Skeletal muscle cell (primary cell): ENCODE measurements around the gene PLXDC2.
"Not testable (repeated sequence)": the region's sequence is repeated elsewhere in the genome, so short reads cannot be mapped to it uniquely, and the experiment has no call there.

Experiments used
- DNase-seq: peaks from one replicate; pipeline ENCODE4 v3.0.0-alpha.2; 2010; ENCODE audit warnings: low read depth
- H3K4me3 ChIP-seq: 2 replicates; pipeline ENCODE4 v1.5.1; 2011; ENCODE audit warnings: low read depth, mild to moderate bottlenecking, control low read depth, low read length, moderate library complexity

The PLXDC2 gene

GRCh38 chr10:19816411-19817230 lies at the start of gene PLXDC2:
Gene PLXDC2 (plus strand): TSS chr10:19816432.
- no peak for DNase-seq
- peak within 1 kb of the TSS; percentile 60 for H3K4me3 ChIP-seq

GRCh38 chr10:19767876-19768275 lies 48.4 kb upstream of the PLXDC2 start:
- no peak for DNase-seq
- no peak overlapping the region for H3K4me3 ChIP-seq

DNA sequence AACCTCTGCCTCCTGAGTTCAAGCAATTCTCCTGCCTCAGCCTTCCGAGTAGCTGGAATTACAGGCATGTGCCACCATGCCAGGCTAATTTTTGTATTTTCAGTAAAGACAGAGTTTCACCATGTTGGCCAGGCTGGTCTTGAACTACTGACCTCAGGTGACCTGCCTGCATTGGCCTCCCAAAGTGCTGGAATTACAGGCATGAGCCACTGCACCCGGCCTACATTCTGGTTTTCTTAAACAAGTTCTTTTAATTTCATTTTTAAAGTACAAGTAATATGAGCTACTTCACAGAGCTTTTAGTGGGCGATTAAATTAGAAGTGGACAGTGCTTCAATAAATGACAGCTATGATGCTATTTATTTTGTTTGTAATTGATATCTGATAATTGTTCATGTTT lies 46.4 kb upstream of the PLXDC2 start:
- H3K4me3 ChIP-seq, DNase-seq: not testable (repeated sequence)

- H3K4me3 ChIP-seq = no peak overlapping the region
- DNase-seq = no peak
Measured at GRCh38 chr10:19772972-19773371, 43.3 kb upstream of the PLXDC2 start.

DNA sequence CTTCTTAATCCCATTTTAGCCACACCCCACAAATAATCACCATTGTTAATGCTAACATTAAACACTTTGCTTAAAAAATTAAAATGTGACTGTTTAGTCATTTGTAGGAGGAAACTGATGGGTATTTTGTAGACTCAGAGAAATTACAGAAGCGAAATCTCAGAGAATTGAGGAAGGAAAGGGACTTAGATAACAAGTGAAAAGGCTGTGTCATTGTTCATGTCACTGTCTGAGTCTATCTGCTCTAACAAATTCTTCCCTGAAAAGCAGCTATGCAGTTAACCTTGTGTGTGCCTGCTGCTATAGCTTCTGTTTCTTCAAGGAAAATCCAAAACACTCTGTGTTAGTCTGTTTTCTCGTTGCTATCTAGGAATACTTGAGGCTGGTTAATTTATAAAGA lies 40.9 kb upstream of the PLXDC2 start:
- no peak for DNase-seq
- no peak overlapping the region for H3K4me3 ChIP-seq

DNA sequence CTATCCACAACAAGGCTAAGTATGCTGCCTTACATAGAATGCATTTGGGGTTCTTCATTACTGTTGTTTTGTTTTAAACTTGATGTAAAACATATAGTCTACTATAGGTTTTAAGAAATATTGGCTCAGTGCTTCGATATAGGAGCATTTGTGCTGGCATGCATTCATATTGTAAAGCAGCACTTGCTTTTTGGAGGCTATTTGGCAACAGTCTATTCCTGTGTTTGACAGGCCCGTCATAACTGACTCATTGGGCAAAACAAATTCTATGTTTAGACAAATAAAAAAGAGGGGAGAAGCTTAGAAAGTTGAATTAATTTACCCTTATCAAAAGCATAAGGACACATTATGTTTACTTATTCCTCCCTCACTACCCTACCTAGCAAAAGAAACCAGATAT lies 38.4 kb upstream of the PLXDC2 start:
- no peak overlapping the region for H3K4me3 ChIP-seq
- no peak for DNase-seq

DNA sequence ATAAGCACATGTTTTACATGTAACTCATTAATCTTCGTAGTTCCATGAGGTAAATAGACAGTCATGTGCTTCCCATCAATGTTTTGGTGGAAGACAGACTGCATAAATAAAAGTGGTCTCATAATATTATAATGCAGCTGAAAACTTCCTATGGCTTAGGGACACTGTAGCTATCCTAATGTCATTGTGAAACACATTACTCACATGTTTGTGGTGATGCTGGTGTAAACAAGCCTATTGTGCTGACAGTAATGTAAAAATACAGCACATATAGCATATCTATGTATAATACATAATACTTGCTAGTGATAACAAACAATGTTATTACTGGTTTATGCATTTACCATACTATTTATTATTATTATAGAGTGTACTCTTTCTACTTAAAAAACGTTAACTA lies 37.2 kb upstream of the PLXDC2 start:
- H3K4me3 ChIP-seq = no peak overlapping the region
- DNase-seq = no peak

- no peak for DNase-seq
- H3K4me3 ChIP-seq = no peak overlapping the region
Measured at GRCh38 chr10:19782430-19783089, 33.7 kb upstream of the PLXDC2 start.

DNA sequence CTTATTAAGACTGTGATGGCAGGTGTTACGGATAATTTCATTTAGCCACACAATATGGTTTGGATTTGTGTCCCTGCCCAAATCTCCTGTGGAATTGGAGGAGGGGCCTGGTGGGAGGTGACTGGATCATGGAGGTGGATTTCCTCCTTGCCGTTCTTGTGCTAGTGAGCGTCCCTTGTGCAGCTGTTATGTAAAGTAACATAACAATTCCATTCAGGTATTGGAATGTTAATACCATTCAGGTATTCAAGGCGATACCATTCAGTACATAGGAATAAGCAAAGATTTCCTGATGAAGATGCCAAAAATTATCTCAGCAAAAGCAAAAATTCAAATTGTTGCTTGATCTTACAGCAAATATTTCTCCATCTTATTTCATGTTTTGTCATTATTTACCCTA lies 32.5 kb upstream of the PLXDC2 start:
- no peak overlapping the region for H3K4me3 ChIP-seq
- no peak for DNase-seq

- DNase-seq = no peak
- H3K4me3 ChIP-seq = no peak overlapping the region
Measured at GRCh38 chr10:19785366-19785765, 30.9 kb upstream of the PLXDC2 start.

- DNase-seq = peak; percentile 7
- no peak overlapping the region for H3K4me3 ChIP-seq
Measured at GRCh38 chr10:19788075-19788686, 28.1 kb upstream of the PLXDC2 start.

DNA sequence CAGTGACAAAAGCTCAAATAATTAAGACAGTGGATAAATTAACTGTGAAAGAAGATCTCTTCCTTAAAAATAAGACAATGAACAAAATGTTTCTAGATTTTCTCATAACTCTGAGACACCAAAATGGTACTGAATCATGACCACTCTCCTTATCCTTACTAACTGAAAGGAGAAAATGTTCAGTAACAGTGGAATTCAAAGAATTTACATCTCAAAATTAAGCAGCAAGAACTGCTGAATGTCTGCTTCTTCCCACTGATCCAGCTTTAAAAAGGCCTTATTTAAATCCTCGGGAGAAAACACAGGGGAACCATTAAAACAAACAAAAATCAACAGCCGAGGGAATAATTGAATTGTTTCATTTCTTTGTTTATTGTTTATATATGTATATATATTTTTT lies 27.3 kb upstream of the PLXDC2 start:
- no peak overlapping the region for H3K4me3 ChIP-seq
- no peak for DNase-seq

DNA sequence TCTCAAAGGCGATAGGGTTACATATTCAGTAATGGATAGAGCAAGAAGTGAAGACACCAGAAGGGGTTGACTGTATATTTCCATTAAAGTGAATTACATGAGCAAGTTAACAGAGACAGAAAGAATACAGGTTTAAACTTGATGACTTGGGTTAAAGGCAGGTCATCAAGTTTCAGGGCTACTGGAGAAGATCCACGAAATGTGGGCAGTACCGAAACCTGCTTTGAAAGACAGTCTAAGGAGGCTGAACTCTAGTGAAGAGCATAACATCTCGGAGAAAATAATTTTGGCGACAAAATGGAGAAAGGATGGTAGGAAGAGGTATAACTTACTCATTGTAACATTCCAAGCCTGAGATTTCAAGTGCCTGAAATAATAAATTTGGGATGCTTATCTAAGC lies 26.6 kb upstream of the PLXDC2 start:
- no peak overlapping the region for H3K4me3 ChIP-seq
- no peak for DNase-seq

DNA sequence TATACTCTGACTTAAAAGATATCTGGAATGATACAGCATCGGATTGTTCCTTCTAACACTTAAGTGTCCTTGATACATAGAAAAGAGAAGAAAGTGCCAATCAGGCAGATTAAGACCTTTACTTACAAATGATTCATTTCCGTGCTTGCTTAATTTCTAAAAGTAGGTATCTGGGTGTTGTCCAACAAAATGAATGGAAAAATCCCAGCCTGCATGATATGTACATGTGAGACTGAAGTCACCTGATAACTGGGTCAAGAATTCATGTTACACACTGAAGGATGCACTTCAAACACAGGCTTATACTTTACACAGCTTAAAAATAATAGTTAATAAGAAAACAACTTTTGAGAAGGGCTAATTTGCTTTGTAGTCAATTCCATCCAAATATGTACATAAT lies 25.2 kb upstream of the PLXDC2 start:
- DNase-seq = no peak
- H3K4me3 ChIP-seq = no peak overlapping the region

DNA sequence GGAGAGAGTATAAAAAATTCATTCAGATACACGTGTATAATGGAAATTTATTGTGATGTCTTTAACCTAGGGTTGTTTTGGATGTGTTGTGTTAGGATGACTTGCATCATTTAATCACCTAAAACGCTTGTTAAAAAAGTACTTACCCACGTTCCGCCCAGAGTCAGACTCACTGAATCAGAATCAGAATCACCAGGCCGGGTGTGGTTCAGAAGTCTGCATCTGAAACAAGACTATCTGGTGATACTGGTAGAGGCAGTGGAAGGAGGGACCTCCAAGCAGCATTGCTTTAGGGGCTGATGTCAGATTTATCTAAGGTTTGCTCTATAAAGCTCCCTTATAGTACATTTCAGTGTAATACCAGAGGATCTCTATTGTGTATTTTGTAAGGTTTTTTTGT lies 20.5 kb upstream of the PLXDC2 start:
- DNase-seq = no peak
- no peak overlapping the region for H3K4me3 ChIP-seq

- H3K4me3 ChIP-seq = no peak overlapping the region
- no peak for DNase-seq
Measured at GRCh38 chr10:19800161-19800560, 16.1 kb upstream of the PLXDC2 start.

DNA sequence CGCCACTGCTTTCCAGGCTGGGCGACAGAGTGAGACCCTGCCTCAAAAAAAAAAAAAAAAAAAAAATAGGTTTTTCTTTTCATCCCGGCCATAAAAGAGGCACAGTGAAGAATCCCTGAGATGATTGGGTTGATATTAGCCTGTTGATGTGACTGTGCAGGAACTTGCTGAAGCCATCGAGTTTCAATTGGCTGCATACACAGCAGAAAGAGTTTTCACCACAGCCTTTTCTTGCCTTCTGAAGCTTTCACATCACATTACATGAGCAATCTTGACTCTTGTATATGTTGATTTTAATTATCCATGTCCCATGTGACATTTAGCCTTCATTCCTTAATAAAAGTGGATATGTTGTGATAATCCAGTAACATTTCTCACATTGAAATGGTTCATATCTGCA lies 14.9 kb upstream of the PLXDC2 start:
- DNase-seq = no peak
- H3K4me3 ChIP-seq = no peak overlapping the region

DNA sequence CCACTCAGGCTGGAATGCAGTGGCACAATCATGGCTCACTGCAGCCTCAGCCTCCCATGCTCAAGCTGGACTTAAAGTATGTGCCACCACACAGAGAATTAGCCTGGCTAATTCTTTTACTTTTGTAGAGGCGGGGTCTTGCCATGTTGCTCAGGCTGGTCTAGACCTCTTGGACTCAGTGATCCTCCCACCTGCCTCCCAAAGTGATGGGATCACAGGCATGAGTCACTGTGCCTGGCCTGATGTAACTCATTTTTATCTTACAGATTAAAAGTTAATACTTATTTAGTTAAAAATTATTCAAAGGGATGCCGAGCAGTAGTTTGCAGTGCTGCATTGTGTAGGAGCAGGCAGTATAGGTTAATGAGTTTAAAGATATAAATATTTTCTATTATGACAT lies 12.6 kb upstream of the PLXDC2 start:
- DNase-seq = no peak
- no peak overlapping the region for H3K4me3 ChIP-seq

- no peak overlapping the region for H3K4me3 ChIP-seq
- no peak for DNase-seq
Measured at GRCh38 chr10:19809481-19809880, 6.8 kb upstream of the PLXDC2 start.

DNA sequence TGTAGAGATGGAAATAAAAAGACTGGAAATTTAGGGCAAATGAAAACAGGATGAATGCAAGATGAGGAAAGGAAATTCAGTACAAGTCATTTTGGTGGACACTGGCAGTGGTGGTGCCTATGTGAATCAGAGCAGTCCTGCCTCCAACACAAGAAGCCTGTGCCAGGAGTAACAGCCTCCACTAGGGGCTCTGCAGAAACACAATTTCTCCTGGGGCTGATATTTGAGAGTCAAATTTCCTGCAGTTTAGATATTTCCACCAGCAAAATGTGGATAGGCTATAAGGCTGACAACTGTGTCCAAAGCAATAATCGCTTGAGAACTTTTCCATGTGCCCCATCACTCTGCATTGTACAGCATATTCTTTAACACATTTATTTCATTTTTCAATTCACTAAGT lies 4.7 kb upstream of the PLXDC2 start:
- no peak overlapping the region for H3K4me3 ChIP-seq
- no peak for DNase-seq

GRCh38 chr10:19812976-19813375 lies 3.3 kb upstream of the PLXDC2 start:
- no peak for DNase-seq
- no peak overlapping the region for H3K4me3 ChIP-seq
